ENCODE results near the gene ARL14. TPM values are rescaled to one million over a fixed set of nuclear protein-coding genes. Genes with fewer than 3 reads are reported as not detected.

The ARL14 gene
- polyA plus RNA-seq, 1 donor from 2014 or later, result not detected

- Histone ChIP-seq H3F3A (ENCODE audit: insufficient read depth, low read length, poor library complexity, severe bottlenecking) (no peaks in the 10 kb centered on the region), H3K79me2 (replicated peaks; ENCODE audit: insufficient read depth, low read length) (no peaks in the 10 kb centered on the region), H3K9me2 (ENCODE audit: insufficient read depth, low read length) (no peaks in the 10 kb centered on the region), H3K36me3 (ENCODE audit: insufficient read depth, low read length) (no peaks in the 10 kb centered on the region), H3K9me3 (ENCODE audit: low read length) (no peaks in the 10 kb centered on the region), H3K27ac (ENCODE audit: low read length) (no peak overlapping the region), H3K4me3 (ENCODE audit: low read length) (no peak overlapping the region), H4K20me1 (ENCODE audit: insufficient read depth) (no peaks in the 10 kb centered on the region), H2AFZ (ENCODE audit: low read depth, low read length) (no peak overlapping the region), H3K27me3 (ENCODE audit: insufficient read depth, low read depth, low read length) (no peaks in the 10 kb centered on the region), H3K9ac (ENCODE audit: low read length) (no peak overlapping the region), H3K4me2 (ENCODE audit: low read length) (no peak overlapping the region)
- TF ChIP-seq, protein P1, sequence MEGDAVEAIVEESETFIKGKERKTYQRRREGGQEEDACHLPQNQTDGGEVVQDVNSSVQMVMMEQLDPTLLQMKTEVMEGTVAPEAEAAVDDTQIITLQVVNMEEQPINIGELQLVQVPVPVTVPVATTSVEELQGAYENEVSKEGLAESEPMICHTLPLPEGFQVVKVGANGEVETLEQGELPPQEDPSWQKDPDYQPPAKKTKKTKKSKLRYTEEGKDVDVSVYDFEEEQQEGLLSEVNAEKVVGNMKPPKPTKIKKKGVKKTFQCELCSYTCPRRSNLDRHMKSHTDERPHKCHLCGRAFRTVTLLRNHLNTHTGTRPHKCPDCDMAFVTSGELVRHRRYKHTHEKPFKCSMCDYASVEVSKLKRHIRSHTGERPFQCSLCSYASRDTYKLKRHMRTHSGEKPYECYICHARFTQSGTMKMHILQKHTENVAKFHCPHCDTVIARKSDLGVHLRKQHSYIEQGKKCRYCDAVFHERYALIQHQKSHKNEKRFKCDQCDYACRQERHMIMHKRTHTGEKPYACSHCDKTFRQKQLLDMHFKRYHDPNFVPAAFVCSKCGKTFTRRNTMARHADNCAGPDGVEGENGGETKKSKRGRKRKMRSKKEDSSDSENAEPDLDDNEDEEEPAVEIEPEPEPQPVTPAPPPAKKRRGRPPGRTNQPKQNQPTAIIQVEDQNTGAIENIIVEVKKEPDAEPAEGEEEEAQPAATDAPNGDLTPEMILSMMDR (IDR thresholded peaks at IDR 0.05; ENCODE audit: poor library complexity, severe bottlenecking), result no peak
- TF ChIP-seq, protein P2, sequence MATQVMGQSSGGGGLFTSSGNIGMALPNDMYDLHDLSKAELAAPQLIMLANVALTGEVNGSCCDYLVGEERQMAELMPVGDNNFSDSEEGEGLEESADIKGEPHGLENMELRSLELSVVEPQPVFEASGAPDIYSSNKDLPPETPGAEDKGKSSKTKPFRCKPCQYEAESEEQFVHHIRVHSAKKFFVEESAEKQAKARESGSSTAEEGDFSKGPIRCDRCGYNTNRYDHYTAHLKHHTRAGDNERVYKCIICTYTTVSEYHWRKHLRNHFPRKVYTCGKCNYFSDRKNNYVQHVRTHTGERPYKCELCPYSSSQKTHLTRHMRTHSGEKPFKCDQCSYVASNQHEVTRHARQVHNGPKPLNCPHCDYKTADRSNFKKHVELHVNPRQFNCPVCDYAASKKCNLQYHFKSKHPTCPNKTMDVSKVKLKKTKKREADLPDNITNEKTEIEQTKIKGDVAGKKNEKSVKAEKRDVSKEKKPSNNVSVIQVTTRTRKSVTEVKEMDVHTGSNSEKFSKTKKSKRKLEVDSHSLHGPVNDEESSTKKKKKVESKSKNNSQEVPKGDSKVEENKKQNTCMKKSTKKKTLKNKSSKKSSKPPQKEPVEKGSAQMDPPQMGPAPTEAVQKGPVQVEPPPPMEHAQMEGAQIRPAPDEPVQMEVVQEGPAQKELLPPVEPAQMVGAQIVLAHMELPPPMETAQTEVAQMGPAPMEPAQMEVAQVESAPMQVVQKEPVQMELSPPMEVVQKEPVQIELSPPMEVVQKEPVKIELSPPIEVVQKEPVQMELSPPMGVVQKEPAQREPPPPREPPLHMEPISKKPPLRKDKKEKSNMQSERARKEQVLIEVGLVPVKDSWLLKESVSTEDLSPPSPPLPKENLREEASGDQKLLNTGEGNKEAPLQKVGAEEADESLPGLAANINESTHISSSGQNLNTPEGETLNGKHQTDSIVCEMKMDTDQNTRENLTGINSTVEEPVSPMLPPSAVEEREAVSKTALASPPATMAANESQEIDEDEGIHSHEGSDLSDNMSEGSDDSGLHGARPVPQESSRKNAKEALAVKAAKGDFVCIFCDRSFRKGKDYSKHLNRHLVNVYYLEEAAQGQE (IDR thresholded peaks at IDR 0.05; ENCODE audit: borderline replicate concordance), result no peak
- no peak for TF ChIP-seq EP300 (conservative IDR thresholded peaks at IDR 0.05; ENCODE audit: poor library complexity, severe bottlenecking)
- TF ChIP-seq TAF1 (IDR thresholded peaks at IDR 0.05; ENCODE audit: low read depth), result no peak
- no peak for TF ChIP-seq RAD21 (conservative IDR thresholded peaks at IDR 0.05)
- no peak for TF ChIP-seq MXI1 (conservative IDR thresholded peaks at IDR 0.05; ENCODE audit: poor library complexity, severe bottlenecking)
- no peak for TF ChIP-seq SMC3 (conservative IDR thresholded peaks at IDR 0.05; ENCODE audit: poor library complexity)
- no peak for TF ChIP-seq POLR2AphosphoS5 (IDR thresholded peaks at IDR 0.05)
- no peak for TF ChIP-seq EZH2 (IDR thresholded peaks at IDR 0.05; ENCODE audit: borderline replicate concordance, insufficient read depth, low read length, poor library complexity, severe bottlenecking)
Measured at GRCh38 chr3:160719710-160720109, 42.8 kb downstream of the ARL14 start.

GRCh38 chr3:160720123-160720746 lies 43.3 kb downstream of the ARL14 start:
- Histone ChIP-seq H4K20me1 (ENCODE audit: insufficient read depth) (no peaks in the 10 kb centered on the region), H3K27me3 (ENCODE audit: insufficient read depth, low read depth, low read length) (no peaks in the 10 kb centered on the region), H3K9ac (ENCODE audit: low read length) (no peak overlapping the region), H3F3A (ENCODE audit: insufficient read depth, low read length, poor library complexity, severe bottlenecking) (no peaks in the 10 kb centered on the region), H3K79me2 (replicated peaks; ENCODE audit: insufficient read depth, low read length) (no peaks in the 10 kb centered on the region), H3K9me2 (ENCODE audit: insufficient read depth, low read length) (no peaks in the 10 kb centered on the region), H3K36me3 (ENCODE audit: insufficient read depth, low read length) (no peaks in the 10 kb centered on the region), H2AFZ (ENCODE audit: low read depth, low read length) (no peak overlapping the region), H3K4me2 (ENCODE audit: low read length) (no peak overlapping the region), H3K9me3 (ENCODE audit: low read length) (no peaks in the 10 kb centered on the region), H3K4me3 (ENCODE audit: low read length) (no peak overlapping the region), H3K27ac (ENCODE audit: low read length) (no peak overlapping the region)
- TF ChIP-seq, protein P2 (IDR thresholded peaks at IDR 0.05; ENCODE audit: borderline replicate concordance), result no peak
- no peak for TF ChIP-seq MXI1 (conservative IDR thresholded peaks at IDR 0.05; ENCODE audit: poor library complexity, severe bottlenecking)
- TF ChIP-seq POLR2AphosphoS5 (IDR thresholded peaks at IDR 0.05), result no peak
- TF ChIP-seq TAF1 (IDR thresholded peaks at IDR 0.05; ENCODE audit: low read depth), result no peak
- TF ChIP-seq EP300 (conservative IDR thresholded peaks at IDR 0.05; ENCODE audit: poor library complexity, severe bottlenecking), result no peak
- no peak for TF ChIP-seq RAD21 (conservative IDR thresholded peaks at IDR 0.05)
- no peak for TF ChIP-seq SMC3 (conservative IDR thresholded peaks at IDR 0.05; ENCODE audit: poor library complexity)
- no peak for TF ChIP-seq EZH2 (IDR thresholded peaks at IDR 0.05; ENCODE audit: borderline replicate concordance, insufficient read depth, low read length, poor library complexity, severe bottlenecking)
- TF ChIP-seq, protein P1 (IDR thresholded peaks at IDR 0.05; ENCODE audit: poor library complexity, severe bottlenecking), result no peak

Measured in neural cell (in vitro differentiated cells).